NB4 (cell line): ENCODE data around the gene ELSPBP1.

Experiments
- POLR2A ChIP-seq: IDR thresholded peaks from 2 replicates; pipeline ENCODE4 v1.6.1; 2011; ENCODE audit warnings: mild to moderate bottlenecking; ENCODE audit not compliant: insufficient read length; ENCODE audit errors: extremely low read depth
- TF ChIP-seq, protein P1 (sequence below): IDR thresholded peaks from one replicate; pipeline ENCODE4 v1.5.1; 2012; ENCODE audit warnings: low read depth, low read length
- TF ChIP-seq, protein P2 (sequence below): IDR thresholded peaks from 2 replicates; pipeline ENCODE4 v1.6.1; 2011; ENCODE audit warnings: low read depth, low read length

DNA sequence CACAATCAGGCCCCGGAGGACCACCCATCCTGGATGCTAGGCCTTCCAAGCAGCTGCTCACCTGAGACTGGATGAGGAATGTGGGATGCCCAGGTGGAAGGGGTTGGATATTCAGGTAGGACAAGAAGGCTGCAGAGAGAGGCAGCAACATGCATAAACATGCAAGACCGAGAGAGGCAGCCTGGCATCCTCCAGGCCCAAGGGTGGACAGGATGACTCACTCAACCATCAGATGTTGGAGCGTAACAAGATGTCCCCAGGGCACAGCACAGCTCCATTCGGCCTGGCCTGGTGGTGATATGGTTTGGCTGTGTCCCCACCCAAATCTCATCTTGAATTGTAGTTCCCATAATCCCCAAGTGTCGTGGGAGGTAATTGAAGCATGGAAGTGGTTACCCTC is 59.4 kb downstream of the ELSPBP1 start:
- TF ChIP-seq, protein P1, sequence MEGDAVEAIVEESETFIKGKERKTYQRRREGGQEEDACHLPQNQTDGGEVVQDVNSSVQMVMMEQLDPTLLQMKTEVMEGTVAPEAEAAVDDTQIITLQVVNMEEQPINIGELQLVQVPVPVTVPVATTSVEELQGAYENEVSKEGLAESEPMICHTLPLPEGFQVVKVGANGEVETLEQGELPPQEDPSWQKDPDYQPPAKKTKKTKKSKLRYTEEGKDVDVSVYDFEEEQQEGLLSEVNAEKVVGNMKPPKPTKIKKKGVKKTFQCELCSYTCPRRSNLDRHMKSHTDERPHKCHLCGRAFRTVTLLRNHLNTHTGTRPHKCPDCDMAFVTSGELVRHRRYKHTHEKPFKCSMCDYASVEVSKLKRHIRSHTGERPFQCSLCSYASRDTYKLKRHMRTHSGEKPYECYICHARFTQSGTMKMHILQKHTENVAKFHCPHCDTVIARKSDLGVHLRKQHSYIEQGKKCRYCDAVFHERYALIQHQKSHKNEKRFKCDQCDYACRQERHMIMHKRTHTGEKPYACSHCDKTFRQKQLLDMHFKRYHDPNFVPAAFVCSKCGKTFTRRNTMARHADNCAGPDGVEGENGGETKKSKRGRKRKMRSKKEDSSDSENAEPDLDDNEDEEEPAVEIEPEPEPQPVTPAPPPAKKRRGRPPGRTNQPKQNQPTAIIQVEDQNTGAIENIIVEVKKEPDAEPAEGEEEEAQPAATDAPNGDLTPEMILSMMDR: no peak
- no peak for TF ChIP-seq POLR2A
- TF ChIP-seq, protein P2, sequence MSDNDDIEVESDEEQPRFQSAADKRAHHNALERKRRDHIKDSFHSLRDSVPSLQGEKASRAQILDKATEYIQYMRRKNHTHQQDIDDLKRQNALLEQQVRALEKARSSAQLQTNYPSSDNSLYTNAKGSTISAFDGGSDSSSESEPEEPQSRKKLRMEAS: no peak
